Measurements from ENCODE around the gene ST6GAL2. TPM values are rescaled to one million over a fixed set of nuclear protein-coding genes. Genes with fewer than 3 reads are reported as not detected.

ST6GAL2 gene
- polyA plus RNA-seq (ENCODE audit: insufficient read length in 4 of 4), result 10 to 100 TPM; 19.1 to 65.6 (median 25.5) TPM

GRCh38 chr2:106885971-106886915 is at the start of gene ST6GAL2:
Gene ST6GAL2 (minus strand): TSS chr2:106886167. CDS start chr2:106843977, 42,190 bp downstream.
- peak; percentile 22 to 56 (median 33) for DNase-seq (ENCODE audit: low read depth in 4 of 4, low spot score in 3 of 4)

- no peak for DNase-seq (ENCODE audit: low read depth in 4 of 4, low spot score in 3 of 4)
Observed at GRCh38 chr2:106932644-106933043, 46.7 kb upstream of the ST6GAL2 start.

- DNase-seq (ENCODE audit: low read depth in 4 of 4, low spot score in 3 of 4), result no peak
Observed at GRCh38 chr2:106931717-106932335, 45.9 kb upstream of the ST6GAL2 start.

GRCh38 chr2:106921451-106921850 is 35.5 kb upstream of the ST6GAL2 start:
- no peak for DNase-seq (ENCODE audit: low read depth in 4 of 4, low spot score in 3 of 4)

DNA sequence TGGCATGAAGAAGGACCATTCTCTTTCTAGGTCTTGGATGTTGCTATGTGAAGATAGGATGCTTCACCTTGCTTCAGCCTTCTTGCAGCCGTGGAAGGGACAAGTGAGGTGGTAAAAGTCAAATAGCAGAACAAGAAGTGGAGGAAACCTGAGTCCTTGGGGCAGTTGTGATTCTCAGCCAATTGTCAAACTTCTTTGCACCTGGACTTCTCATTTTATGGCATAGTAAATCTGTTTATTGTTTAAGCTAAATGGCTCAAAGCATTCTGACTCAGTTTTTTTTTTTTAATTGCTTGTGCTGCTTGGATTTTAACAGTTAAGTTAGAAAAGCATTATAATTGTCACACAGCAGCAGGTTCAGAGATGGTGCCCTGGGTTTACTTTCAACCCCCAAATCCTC is 33.0 kb upstream of the ST6GAL2 start:
- DNase-seq (ENCODE audit: low read depth in 4 of 4, low spot score in 3 of 4), result no peak

GRCh38 chr2:106904242-106904641 is 18.3 kb upstream of the ST6GAL2 start:
- no peak for DNase-seq (ENCODE audit: low read depth in 4 of 4, low spot score in 3 of 4)

DNA sequence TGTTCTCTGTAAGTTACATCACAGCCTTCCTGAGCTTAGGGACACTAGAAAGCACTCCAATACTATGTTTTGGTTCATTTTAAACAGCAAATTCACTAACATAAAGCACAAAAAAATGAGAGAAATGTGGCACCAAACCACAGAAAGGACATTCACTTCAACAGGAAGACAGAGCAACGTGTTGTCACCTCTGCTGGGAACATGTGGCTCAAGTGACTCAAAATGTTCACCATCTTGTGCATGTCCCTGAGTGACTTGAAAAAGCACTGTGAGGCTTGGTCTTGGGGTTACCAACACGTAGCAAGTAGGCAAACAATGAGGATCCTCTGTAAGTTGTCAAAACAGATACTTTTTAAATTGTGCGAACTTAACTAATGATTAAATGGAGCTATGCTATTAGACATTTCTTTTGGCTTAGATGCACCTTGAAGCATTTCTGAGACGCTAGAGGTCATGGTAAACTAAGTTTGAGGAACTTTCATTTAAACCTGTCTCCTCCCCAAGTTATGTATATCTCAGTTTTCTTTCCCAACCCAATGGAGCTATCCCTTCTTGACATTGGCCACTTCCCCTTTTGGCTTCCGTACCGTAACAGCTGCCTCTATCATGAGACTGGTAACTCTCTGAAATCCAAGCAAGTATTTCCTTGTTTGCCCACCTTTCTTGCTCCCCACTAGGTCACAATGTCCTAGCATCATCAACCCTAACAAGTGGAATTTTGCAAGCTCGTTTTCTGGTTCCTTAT is 14.0 kb upstream of the ST6GAL2 start:
- no peak for DNase-seq (ENCODE audit: low read depth in 4 of 4, low spot score in 3 of 4)

GRCh38 chr2:106894545-106894944 is 8.6 kb upstream of the ST6GAL2 start:
- no peak for DNase-seq (ENCODE audit: low read depth in 4 of 4, low spot score in 3 of 4)

DNA sequence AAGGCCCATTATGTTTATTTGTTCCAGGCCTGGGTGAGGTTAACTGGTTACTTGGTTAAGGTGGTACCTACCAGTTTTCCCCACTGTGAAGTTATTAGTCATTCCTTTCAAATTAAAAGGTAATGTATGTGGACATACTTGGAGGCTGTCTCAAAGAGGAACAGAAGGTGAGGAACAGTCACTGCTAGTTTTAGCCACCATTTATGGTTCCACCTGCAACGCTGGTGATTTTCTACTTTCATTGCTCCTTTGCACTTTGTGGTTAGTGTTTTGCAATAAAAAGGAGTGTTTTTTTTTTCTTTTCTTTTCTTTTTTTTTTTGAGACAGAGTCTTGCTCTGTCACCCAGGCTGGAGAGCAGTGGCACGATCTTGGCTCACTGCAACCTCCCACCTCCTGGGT is 6.1 kb upstream of the ST6GAL2 start:
- no peak for DNase-seq (ENCODE audit: low read depth in 4 of 4, low spot score in 3 of 4)

- no peak for DNase-seq (ENCODE audit: low read depth in 4 of 4, low spot score in 3 of 4)
Observed at GRCh38 chr2:106890606-106891005, 4.6 kb upstream of the ST6GAL2 start.

DNA sequence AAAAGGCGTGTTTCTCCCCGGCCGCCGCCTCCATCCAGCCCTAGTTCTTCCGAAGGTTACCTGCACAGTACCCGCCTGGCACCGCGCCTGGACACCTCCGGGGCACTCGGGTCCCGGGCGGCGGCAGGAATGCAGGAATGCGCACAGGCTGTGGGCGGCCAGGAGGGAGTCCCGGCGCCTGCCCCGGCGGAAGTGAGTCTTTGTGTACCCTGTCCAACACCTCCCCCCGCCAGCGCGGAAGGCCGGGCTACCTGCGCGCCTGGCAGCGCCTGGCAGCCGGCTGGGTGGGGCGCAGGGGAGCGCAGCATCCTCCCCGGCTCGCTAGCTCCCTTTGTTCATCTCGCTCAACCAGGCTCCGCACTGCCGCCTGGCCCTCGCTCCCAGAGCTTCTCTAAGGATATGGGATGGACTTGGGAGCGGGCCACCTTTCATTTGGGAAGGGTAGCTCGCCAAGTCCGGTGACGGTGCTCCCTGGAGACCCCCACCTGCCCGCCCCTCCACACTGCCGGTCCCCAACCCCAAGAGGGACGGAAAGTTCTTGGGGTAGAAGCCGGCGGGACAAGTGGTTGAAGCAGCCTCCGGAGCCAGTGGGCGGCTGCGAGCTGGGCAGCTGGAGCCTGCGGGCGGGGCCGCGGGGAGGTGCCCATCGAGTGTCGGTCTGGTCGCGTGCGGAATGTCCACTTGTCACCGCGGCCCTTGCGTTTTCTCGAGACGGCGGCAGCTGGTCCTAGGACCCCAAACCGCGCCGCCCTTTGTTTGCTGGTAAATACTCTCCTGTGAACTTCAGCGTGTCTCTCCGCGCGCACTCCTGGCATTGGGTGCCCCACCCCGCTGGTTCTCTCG is 1.2 kb upstream of the ST6GAL2 start:
- DNase-seq (ENCODE audit: low read depth in 4 of 4, low spot score in 3 of 4), result peak in 3 of 4 donors; percentile 32 to 42 (median 35)

DNA sequence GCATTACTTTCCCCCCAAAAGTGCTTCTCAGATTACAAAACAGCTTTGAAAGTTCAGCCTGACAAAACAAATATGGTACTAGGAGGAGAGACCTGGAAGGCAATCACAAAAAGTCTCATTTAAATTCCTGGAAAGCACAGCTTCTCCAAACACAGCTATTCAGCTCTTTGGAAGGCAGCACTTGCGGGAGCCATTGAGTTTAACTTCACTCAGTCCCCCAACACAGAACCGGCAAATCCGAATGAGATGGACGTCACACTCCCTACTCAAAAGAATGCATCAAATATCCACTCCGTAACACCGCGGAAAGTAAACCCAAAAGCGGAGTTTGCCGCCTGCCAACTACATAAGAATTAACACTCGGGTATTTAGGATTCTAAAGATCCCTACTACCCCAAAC is 638 bp downstream of the ST6GAL2 start:
- peak in 3 of 4 donors; percentile 24 to 42 (median 31) for DNase-seq (ENCODE audit: low read depth in 4 of 4, low spot score in 3 of 4)

GRCh38 chr2:106882673-106883072 is 3.3 kb downstream of the ST6GAL2 start:
- no peak for DNase-seq (ENCODE audit: low read depth in 4 of 4, low spot score in 3 of 4)

- no peak for DNase-seq (ENCODE audit: low read depth in 4 of 4, low spot score in 3 of 4)
Observed at GRCh38 chr2:106878206-106878605, 7.8 kb downstream of the ST6GAL2 start.

DNA sequence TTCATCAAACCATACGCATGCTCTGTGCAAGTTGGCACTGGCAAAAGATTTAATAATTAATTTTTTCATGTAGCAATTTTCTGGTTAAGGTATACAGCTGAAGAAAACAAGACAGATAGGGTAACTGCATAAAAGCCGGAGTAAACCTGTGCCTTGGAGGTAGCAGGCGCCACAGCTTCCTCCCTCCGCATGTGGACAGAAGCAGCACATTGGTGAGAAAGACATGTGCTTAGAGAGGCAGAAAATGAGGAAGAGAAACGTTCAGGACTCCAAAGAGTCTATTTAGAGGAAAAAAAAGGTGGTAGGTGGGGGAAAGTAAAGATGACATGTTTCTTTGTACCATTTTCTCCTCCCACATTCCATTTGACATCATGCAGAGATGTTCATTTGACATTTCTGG is 9.3 kb downstream of the ST6GAL2 start:
- DNase-seq (ENCODE audit: low read depth in 4 of 4, low spot score in 3 of 4), result no peak

DNA sequence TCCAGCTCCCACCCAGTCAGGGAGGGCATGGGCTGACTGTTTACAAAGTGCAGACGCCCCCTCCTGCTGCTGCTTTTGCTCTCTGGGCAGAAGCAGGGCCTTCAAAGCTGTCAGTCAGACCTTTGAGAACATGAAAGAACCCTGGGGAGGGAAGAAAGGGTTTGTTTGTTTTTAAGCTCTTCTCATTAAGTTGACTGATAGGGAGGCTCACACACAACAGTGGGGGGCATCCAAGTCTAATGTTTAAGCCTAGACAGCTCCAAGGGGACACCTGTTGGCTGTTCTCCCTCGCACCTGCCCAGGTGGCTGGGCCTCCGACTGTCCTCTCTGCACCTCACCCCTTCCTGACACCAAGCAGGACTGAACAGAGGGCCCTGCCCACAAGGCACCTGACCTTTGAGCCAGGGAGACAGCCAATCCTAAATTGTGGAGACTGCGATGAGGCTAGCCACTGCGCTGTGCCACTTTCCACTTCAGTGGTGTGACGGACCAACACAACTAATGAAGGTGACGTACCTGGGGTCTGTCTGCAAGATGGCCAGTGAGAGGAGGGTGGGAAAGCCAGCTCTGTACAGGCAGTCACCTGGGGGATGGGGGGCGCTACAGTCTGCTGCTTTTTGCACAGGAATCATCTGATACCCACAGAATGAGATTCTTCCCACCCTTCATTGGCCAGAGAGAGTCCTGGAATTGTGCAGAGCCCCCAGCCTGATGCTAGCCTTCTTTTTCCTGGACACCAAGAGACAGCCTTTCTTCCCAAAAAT is 16.3 kb downstream of the ST6GAL2 start:
- DNase-seq (ENCODE audit: low read depth in 4 of 4, low spot score in 3 of 4), result no peak

DNA sequence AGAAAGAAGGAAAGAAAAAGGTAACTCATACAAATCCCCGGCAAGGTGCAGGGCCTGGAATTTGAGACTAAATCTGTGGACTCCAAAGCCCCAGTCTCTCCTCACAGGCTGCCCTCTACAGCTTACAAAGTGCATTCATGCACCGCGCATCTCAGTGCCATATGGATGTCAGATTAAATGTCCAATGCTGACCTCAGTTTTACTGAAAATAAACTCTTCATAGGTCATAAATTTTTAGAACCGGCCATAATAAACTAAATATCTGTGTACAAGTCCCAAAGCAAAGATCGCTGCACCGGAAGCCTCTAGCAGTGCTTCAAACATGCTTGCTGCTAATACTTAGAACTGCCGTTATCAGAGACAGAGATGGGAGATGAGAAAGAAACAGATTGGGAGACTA is 17.7 kb downstream of the ST6GAL2 start:
- DNase-seq (ENCODE audit: low read depth in 4 of 4, low spot score in 3 of 4), result peak in 3 of 4 donors; percentile 16 to 35 (median 24)

GRCh38 chr2:106867196-106867953 is 18.6 kb downstream of the ST6GAL2 start:
- no peak for DNase-seq (ENCODE audit: low read depth in 4 of 4, low spot score in 3 of 4)

DNA sequence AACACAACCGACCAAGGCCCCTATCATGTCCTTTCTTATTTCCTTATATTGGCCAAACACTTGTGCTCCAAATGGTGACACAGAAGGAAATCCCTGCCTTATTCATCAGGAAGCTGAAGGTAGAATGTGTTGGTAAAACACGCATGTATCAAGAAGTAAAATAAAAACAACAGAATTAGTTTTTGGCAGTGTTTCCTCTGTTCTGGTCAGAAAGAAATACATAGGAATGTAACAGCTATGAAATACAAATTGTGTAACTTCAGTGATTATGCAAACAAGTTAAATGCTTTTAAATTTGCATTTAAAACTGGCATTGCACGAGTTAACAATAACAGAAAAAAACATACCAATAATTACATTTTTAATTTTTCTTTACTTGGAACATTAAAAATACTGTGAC is 19.3 kb downstream of the ST6GAL2 start:
- no peak for DNase-seq (ENCODE audit: low read depth in 4 of 4, low spot score in 3 of 4)

Measured in left renal pelvis (tissue), 4 donors.